GM12872 (cell line): ENCODE measurements around the gene ACSM6.

Source experiments
- CTCF ChIP-seq: IDR thresholded peaks from 3 replicates; pipeline ENCODE4 v1.5.1; 2011; ENCODE audit warnings: low read depth, mild to moderate bottlenecking, low read length, moderate library complexity; ENCODE audit not compliant: insufficient read depth

ACSM6 gene

GRCh38 chr10:95250856-95251255, 56.8 kb downstream of the ACSM6 start:
- no peak for TF ChIP-seq CTCF

GRCh38 chr10:95253007-95253406, 59.0 kb downstream of the ACSM6 start:
- TF ChIP-seq CTCF, result no peak

- no peak for TF ChIP-seq CTCF
Observed at GRCh38 chr10:95253686-95254085, 59.6 kb downstream of the ACSM6 start.

GRCh38 chr10:95254629-95255028, 60.6 kb downstream of the ACSM6 start:
- TF ChIP-seq CTCF, result no peak

- TF ChIP-seq CTCF, result no peak
Observed at GRCh38 chr10:95256268-95256667, 62.2 kb downstream of the ACSM6 start.

GRCh38 chr10:95257849-95258248, 63.8 kb downstream of the ACSM6 start:
- TF ChIP-seq CTCF, result no peak

- TF ChIP-seq CTCF, result no peak
Observed at GRCh38 chr10:95260397-95260881, 66.4 kb downstream of the ACSM6 start.
